Measurements from ENCODE around the gene SCCPDH.

Gene SCCPDH

GRCh38 chr1:246776923-246777322 lies 52.7 kb downstream of the SCCPDH start:
- no peak for DNase-seq (ENCODE audit: low read depth)
- H3K4me3 ChIP-seq (ENCODE audit: low read depth, low read length): no peak overlapping the region
- TF ChIP-seq CTCF (IDR thresholded peaks at IDR 0.05; ENCODE audit: insufficient read depth, low read depth, low read length, missing control alignments): no peak

GRCh38 chr1:246778663-246779062 lies 54.5 kb downstream of the SCCPDH start:
- no peak for TF ChIP-seq CTCF (IDR thresholded peaks at IDR 0.05; ENCODE audit: insufficient read depth, low read depth, low read length, missing control alignments)
- DNase-seq (ENCODE audit: low read depth): no peak
- no peak overlapping the region for H3K4me3 ChIP-seq (ENCODE audit: low read depth, low read length)

GRCh38 chr1:246779561-246780175 lies 55.5 kb downstream of the SCCPDH start:
- TF ChIP-seq CTCF (IDR thresholded peaks at IDR 0.05; ENCODE audit: insufficient read depth, low read depth, low read length, missing control alignments): no peak
- no peak overlapping the region for H3K4me3 ChIP-seq (ENCODE audit: low read depth, low read length)
- DNase-seq (ENCODE audit: low read depth): no peak

- TF ChIP-seq CTCF (IDR thresholded peaks at IDR 0.05; ENCODE audit: insufficient read depth, low read depth, low read length, missing control alignments): no peak
- no peak overlapping the region for H3K4me3 ChIP-seq (ENCODE audit: low read depth, low read length)
Measured at GRCh38 chr1:246780264-246780663, 56.1 kb downstream of the SCCPDH start.

GRCh38 chr1:246781212-246781611 lies 57.0 kb downstream of the SCCPDH start:
- no peak for TF ChIP-seq CTCF (IDR thresholded peaks at IDR 0.05; ENCODE audit: insufficient read depth, low read depth, low read length, missing control alignments)
- DNase-seq (ENCODE audit: low read depth): no peak
- no peak overlapping the region for H3K4me3 ChIP-seq (ENCODE audit: low read depth, low read length)

More at GRCh38 chr1:246780264-246780663, 56.1 kb downstream of the SCCPDH start:
- no peak for DNase-seq (ENCODE audit: low read depth)

- no peak for TF ChIP-seq CTCF (IDR thresholded peaks at IDR 0.05; ENCODE audit: insufficient read depth, low read depth, low read length, missing control alignments)
- no peak overlapping the region for H3K4me3 ChIP-seq (ENCODE audit: low read depth, low read length)
- DNase-seq (ENCODE audit: low read depth): no peak
Measured at GRCh38 chr1:246782120-246782900, 58.1 kb downstream of the SCCPDH start.
